GM08714 (cell line): Measurements from ENCODE around the gene SLC25A25.

Source experiments
- H3K4me3 ChIP-seq: fragments of 200-500 bp; sonication (Bioruptor generic); 2 replicates; pipeline ENCODE4 v1.5.1; 2014; ENCODE audit warnings: mild to moderate bottlenecking, low read length, inconsistent platforms
- ZNF274 ChIP-seq: IDR thresholded peaks from 2 replicates; pipeline ENCODE4 v1.6.1; 2012; ENCODE audit warnings: mild to moderate bottlenecking, low read depth, low read length

SLC25A25 gene

GRCh38 chr9:128149951-128150593, 82.0 kb downstream of the SLC25A25 start:
- H3K4me3 ChIP-seq: no peak overlapping the region
- no peak for TF ChIP-seq ZNF274

- no peak overlapping the region for H3K4me3 ChIP-seq
- TF ChIP-seq ZNF274: no peak
These were observed 82.7 kb downstream of the SLC25A25 start for GRCh38 chr9:128150594-128151308.

DNA sequence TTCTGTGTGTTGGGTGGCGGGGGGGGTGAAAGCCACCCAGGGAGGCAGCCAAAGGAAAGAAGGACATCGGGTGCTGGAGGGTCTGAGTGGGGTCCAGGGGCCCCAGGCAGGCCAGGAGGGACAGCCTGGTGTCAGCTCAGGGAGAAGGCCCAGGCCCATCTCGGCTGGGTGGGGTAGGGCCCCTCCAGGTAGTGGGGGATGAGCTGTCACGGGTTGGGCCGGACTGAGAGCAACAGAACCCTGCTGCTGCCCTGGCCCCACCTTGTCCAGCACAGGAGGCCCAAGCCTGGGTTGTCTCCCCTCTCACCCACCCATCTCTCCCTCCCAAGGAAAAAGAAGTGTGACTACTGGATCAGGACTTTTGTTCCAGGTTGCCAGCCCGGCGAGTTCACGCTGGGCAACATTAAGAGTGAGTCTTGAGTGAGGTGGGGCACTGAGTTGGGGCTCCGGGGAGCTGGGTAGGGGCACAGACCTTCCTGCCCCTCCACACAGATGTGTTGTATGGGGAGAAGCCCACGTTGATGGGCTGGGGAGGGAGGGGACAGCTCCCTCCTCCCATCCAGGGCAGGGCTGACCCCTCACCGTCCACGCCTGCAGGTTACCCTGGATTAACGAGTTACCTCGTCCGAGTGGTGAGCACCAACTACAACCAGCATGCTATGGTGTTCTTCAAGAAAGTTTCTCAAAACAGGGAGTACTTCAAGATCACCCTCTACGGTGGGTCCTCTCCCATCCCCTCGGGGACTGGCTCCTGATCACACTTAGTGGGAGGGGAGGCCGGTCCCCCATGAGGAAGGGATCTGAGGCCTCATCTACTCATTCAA, 83.5 kb downstream of the SLC25A25 start:
- no peak for TF ChIP-seq ZNF274
- no peak overlapping the region for H3K4me3 ChIP-seq

DNA sequence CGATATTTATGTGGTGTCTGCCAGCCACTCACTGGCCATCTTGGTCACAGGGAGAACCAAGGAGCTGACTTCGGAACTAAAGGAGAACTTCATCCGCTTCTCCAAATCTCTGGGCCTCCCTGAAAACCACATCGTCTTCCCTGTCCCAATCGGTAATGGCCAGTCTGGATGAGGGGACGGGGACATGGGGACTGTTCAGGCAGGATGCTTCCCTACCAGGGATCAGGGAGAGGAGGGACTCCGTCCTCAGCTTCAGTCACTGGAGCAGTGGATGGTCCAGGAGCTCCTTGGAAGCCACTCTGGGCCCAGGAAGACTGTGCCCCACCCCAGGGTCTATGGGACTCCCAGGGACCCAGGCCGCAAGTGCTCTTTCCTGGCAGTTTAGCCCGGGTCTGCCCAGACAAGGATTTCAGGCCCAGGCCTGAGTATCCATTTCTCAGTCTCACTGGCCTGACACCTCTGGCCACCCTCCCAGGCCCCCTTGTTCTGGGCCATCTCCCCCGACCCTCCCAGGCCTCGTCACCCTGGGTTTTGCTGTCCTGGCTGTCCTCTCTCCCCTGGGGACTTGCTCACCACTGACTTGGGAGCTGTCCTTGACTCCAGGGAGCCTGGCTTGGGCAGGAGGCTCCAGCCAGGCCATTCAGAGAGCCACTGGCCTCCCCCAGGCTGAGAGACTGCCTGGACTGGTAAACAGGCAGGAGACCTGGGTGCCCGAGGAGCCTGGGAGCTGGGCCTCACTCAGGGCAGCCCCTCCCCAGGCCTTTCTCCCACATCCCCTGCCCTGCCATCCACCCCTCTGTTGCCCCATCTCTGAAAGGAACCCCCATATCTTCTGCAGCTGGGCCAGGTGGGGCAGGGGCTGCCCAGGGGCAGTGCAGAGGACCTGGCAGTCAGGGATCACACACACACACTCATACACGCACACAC, 84.4 kb downstream of the SLC25A25 start:
- no peak for TF ChIP-seq ZNF274
- H3K4me3 ChIP-seq: no peak overlapping the region

DNA sequence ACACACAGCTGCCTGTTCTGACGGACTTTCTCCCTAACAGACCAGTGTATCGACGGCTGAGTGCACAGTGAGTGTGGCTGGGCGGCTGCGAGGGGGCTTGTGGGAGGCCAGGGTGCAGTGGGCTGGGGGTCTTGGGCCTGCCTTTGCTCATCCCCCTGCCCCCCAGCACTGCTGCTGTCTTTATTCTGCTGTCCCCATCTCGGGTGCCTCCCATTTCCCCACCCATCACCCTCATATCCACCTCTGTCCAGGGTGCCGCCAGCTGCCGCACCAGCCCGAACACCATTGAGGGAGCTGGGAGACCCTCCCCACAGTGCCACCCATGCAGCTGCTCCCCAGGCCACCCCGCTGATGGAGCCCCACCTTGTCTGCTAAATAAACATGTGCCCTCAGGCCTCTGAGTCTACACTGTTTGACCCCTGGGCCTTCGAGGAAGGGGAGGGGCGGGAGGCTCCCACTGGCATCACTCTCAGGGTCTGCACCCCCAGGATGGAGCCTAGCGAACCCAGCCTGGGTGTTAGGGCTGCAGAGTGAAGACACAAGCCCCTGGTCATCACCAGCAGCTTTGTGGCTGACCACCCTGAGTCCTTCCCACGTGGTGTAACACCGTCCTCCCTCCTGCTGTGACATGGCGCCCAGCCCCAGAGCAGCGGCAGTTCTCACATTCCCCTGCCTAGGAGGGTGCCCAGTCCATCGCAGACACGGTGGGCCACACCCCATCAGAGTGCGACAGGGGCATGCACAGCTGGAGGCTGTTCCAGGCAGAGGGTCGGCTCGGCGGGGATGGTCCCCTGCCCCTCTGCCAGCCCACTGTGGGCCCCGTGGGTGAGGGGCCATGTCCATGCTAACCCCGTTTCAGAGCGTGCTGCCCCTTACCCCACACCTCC, 85.3 kb downstream of the SLC25A25 start:
- H3K4me3 ChIP-seq: no peak overlapping the region
- TF ChIP-seq ZNF274: no peak

GRCh38 chr9:128153947-128154695, 86.1 kb downstream of the SLC25A25 start:
- no peak for TF ChIP-seq ZNF274
- no peak overlapping the region for H3K4me3 ChIP-seq

GRCh38 chr9:128155736-128156500, 87.9 kb downstream of the SLC25A25 start:
- no peak for TF ChIP-seq ZNF274
- H3K4me3 ChIP-seq: no peak overlapping the region
